OCI-LY1 (cell line): Measurements from ENCODE around the gene UQCR10.

Experiments used
- H2AFZ ChIP-seq: fragments of 200-600 bp; sonication (generic), shearing (Covaris generic); 2 replicates; pipeline ENCODE4 v1.6.0; 2014; ENCODE audit warnings: antibody characterized with exemption, mild to moderate bottlenecking, low read length
- H3F3A ChIP-seq: fragments of 200-600 bp; sonication (generic), shearing (Covaris generic); 2 replicates; pipeline ENCODE4 v1.6.0; 2014; ENCODE audit warnings: mild to moderate bottlenecking, antibody characterized with exemption, low read length, moderate library complexity; ENCODE audit not compliant: insufficient read depth
- H3K27ac ChIP-seq: fragments of 200-600 bp; sonication (generic); 2 replicates; pipeline ENCODE4 v1.5.1; 2014; ENCODE audit warnings: low read length, mixed run types, mild to moderate bottlenecking, low read depth; ENCODE audit not compliant: poor library complexity, severe bottlenecking
- H3K27me3 ChIP-seq: fragments of 200-600 bp; sonication (generic); 2 replicates; pipeline ENCODE4 v1.6.0; 2014; ENCODE audit warnings: antibody characterized with exemption, mild to moderate bottlenecking, low read length, moderate library complexity; ENCODE audit not compliant: insufficient read depth
- H3K36me3 ChIP-seq: fragments of 200-600 bp; sonication (generic); 2 replicates; pipeline ENCODE4 v1.6.1; 2014; ENCODE audit warnings: mild to moderate bottlenecking, antibody characterized with exemption, low read length, moderate library complexity, mixed read lengths; ENCODE audit not compliant: insufficient read depth
- H3K4me1 ChIP-seq: fragments of 200-600 bp; sonication (generic); 2 replicates; pipeline ENCODE4 v1.5.1; 2014; ENCODE audit warnings: mild to moderate bottlenecking, low read length, moderate library complexity; ENCODE audit not compliant: insufficient read depth, severe bottlenecking
- H3K4me2 ChIP-seq: fragments of 200-600 bp; sonication (generic), shearing (Covaris generic); 2 replicates; pipeline ENCODE4 v1.6.1; 2014; ENCODE audit warnings: low read length
- H3K4me3 ChIP-seq: fragments of 200-600 bp; sonication (generic); 2 replicates; pipeline ENCODE4 v1.5.1; 2014; ENCODE audit warnings: low read length, low read depth, mild to moderate bottlenecking, mixed read lengths; ENCODE audit not compliant: poor library complexity, severe bottlenecking
- H3K79me2 ChIP-seq: fragments of 200-600 bp; shearing (Covaris generic); 2 replicates; pipeline ENCODE4 v1.6.1; 2016; ENCODE audit warnings: mixed run types, low read length, mixed read lengths; ENCODE audit not compliant: insufficient read depth
- H3K9ac ChIP-seq: fragments of 200-600 bp; sonication (generic), shearing (Covaris generic); 2 replicates; pipeline ENCODE4 v1.6.1; 2014; ENCODE audit warnings: mild to moderate bottlenecking, low read length, mixed read lengths
- H3K9me2 ChIP-seq: fragments of 200-600 bp; sonication (generic), shearing (Covaris generic); 2 replicates; pipeline ENCODE4 v1.6.1; 2014; ENCODE audit warnings: low read depth, mild to moderate bottlenecking, low read length, mixed read lengths
- H3K9me3 ChIP-seq: fragments of 200-600 bp; shearing (Covaris generic); 2 replicates; pipeline ENCODE4 v1.6.1; 2014; ENCODE audit warnings: low read length, mixed read lengths
- H4K20me1 ChIP-seq: fragments of 200-600 bp; sonication (generic), shearing (Covaris generic); 2 replicates; pipeline ENCODE4 v1.6.0; 2016; ENCODE audit warnings: mild to moderate bottlenecking, low read length; ENCODE audit not compliant: insufficient read depth
- EZH2 ChIP-seq: fragments of 200-600 bp; sonication (generic), shearing (Covaris generic); IDR thresholded peaks from 2 replicates; pipeline ENCODE4 v1.8.0; 2017; ENCODE audit warnings: borderline replicate concordance, mixed run types, mild to moderate bottlenecking, antibody characterized with exemption, low read length, moderate library complexity, mixed read lengths
- TF ChIP-seq, protein P1 (sequence below): fragments of 200-600 bp; sonication (generic), shearing (Covaris generic); IDR thresholded peaks from 2 replicates; pipeline ENCODE4 v1.5.1; 2017; ENCODE audit warnings: mild to moderate bottlenecking, antibody characterized with exemption, low read length, moderate library complexity, mixed read lengths

The UQCR10 gene

DNA sequence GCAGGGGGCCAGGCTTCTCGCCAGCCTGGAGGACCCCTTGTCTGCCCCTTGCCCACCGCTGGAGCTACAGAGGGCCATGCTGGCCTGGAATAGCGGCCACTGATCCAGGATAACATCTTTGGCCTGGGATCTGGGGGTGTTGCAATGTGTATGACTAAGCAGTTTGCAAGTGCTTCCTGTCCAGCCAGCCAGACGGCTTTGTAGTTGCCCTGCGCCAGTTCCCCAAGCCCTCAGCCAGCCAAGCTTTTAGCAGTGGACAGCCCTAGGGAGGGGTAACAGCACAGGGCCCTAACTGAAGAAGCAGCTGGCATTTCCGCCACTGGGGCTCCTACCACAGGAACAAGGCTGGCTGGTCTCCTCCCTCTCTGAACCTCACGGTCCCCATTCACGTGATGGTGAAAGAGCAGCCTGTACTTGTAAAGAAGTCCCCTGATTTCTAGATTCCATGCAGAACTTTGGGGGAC, 32.1 kb downstream of the UQCR10 start:
- H3K27ac ChIP-seq = no peak overlapping the region
- peaks cover 67% of the 10 kb centered on the region for H3K36me3 ChIP-seq
- TF ChIP-seq, protein P1, sequence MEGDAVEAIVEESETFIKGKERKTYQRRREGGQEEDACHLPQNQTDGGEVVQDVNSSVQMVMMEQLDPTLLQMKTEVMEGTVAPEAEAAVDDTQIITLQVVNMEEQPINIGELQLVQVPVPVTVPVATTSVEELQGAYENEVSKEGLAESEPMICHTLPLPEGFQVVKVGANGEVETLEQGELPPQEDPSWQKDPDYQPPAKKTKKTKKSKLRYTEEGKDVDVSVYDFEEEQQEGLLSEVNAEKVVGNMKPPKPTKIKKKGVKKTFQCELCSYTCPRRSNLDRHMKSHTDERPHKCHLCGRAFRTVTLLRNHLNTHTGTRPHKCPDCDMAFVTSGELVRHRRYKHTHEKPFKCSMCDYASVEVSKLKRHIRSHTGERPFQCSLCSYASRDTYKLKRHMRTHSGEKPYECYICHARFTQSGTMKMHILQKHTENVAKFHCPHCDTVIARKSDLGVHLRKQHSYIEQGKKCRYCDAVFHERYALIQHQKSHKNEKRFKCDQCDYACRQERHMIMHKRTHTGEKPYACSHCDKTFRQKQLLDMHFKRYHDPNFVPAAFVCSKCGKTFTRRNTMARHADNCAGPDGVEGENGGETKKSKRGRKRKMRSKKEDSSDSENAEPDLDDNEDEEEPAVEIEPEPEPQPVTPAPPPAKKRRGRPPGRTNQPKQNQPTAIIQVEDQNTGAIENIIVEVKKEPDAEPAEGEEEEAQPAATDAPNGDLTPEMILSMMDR = no peak
- TF ChIP-seq EZH2 = no peak
- no peaks in the 10 kb centered on the region for H3K4me1 ChIP-seq
- no peaks in the 10 kb centered on the region for H3K9me3 ChIP-seq
- H3K4me3 ChIP-seq = no peak overlapping the region
- H4K20me1 ChIP-seq = no peaks in the 10 kb centered on the region
- H3F3A ChIP-seq = no peaks in the 10 kb centered on the region
- H3K9ac ChIP-seq = no peak overlapping the region
- H3K27me3 ChIP-seq = no peaks in the 10 kb centered on the region
- no peak overlapping the region for H3K4me2 ChIP-seq
- H2AFZ ChIP-seq = no peak overlapping the region
- H3K9me2 ChIP-seq = no peaks in the 10 kb centered on the region
- no peaks in the 10 kb centered on the region for H3K79me2 ChIP-seq

DNA sequence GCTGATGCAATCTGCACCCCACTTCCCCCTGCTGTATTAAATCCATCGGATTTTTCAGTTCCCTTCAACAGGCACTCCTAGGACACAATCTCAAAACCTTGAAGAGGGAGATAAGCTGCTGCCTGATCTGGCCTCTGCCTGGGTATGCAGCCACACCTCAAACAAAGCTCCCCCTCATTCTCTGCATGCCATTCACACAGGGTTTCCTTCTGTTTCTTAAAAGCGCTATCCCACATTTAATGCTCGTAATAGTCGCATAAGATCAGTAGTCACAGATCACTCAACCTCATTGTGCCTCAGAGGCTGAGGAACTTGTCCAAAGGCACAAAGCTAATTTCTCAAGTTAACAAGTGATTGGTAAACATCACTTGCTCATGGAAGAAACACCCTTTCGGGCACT, 34.0 kb downstream of the UQCR10 start:
- Histone ChIP-seq H3F3A (no peaks in the 10 kb centered on the region), H3K4me3 (no peak overlapping the region), H3K27ac (no peak overlapping the region), H4K20me1 (no peaks in the 10 kb centered on the region), H3K79me2 (no peaks in the 10 kb centered on the region), H3K27me3 (no peaks in the 10 kb centered on the region), H2AFZ (no peak overlapping the region), H3K36me3 (peaks cover 80% of the 10 kb centered on the region), H3K9me2 (no peaks in the 10 kb centered on the region), H3K4me2 (no peak overlapping the region), H3K9me3 (no peaks in the 10 kb centered on the region), H3K4me1 (no peaks in the 10 kb centered on the region), H3K9ac (no peak overlapping the region)
- no peak for TF ChIP-seq EZH2
- TF ChIP-seq, protein P1 = no peak

DNA sequence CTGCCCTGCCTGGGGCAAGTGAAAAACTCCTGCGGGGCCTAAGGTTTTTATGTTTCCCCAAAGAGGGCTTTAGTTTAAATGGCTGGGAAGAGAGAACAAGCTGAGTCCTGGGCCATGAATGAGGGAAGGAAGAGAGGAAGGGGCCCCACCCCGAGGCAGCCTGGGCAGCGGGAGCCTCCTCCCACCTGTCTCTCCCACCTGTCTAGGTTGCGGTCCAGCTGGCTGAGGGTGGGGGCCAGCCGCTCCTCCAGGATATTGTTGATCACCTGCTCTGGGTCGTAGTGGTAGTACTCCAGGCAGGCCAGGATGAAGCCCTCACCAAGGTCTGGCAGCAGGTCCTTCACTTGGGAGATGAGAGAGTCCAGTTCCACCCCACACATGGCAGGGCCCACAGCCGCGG, 34.6 kb downstream of the UQCR10 start:
- Histone ChIP-seq H3K4me3 (no peak overlapping the region), H3K27me3 (no peaks in the 10 kb centered on the region), H3K27ac (no peak overlapping the region), H3K36me3 (peaks cover 80% of the 10 kb centered on the region), H3K9me3 (no peaks in the 10 kb centered on the region), H3K9ac (no peak overlapping the region), H3K4me1 (no peaks in the 10 kb centered on the region), H3K79me2 (no peaks in the 10 kb centered on the region), H3K9me2 (no peaks in the 10 kb centered on the region), H4K20me1 (no peaks in the 10 kb centered on the region), H2AFZ (no peak overlapping the region), H3F3A (no peaks in the 10 kb centered on the region), H3K4me2 (no peak overlapping the region)
- TF ChIP-seq EZH2 = no peak

DNA sequence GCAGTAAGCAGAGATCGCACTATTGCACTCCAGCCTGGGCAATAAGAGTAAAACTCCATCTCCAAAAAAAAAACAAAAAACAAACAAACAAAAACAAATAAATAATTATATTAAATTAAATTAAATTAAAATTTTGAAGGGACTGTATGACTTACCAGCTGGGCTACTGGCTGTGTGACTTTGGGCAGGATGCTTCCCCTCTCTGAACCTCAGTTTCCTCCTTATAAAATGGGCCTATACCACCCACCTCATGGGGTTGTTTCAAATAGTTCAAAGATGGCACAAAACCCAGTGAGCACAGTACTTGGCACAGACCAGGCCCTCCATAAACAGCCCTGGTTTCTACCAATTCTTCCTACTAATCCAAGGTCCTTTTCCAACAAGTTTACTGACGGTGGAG, 36.0 kb downstream of the UQCR10 start:
- Histone ChIP-seq H3K9me2 (no peaks in the 10 kb centered on the region), H3K27ac (no peak overlapping the region), H2AFZ (no peak overlapping the region), H3K27me3 (no peaks in the 10 kb centered on the region), H3K36me3 (peaks cover 88% of the 10 kb centered on the region), H3K4me2 (no peak overlapping the region), H3F3A (no peaks in the 10 kb centered on the region), H3K9me3 (no peaks in the 10 kb centered on the region), H4K20me1 (no peaks in the 10 kb centered on the region), H3K79me2 (no peaks in the 10 kb centered on the region), H3K4me3 (no peak overlapping the region), H3K4me1 (no peaks in the 10 kb centered on the region), H3K9ac (no peak overlapping the region)
- no peak for TF ChIP-seq EZH2
- TF ChIP-seq, protein P1 = no peak
